Endothelial cell of umbilical vein (primary cell): ENCODE measurements around the gene PKDREJ. TPM values are rescaled to one million over a fixed set of nuclear protein-coding genes. Genes with fewer than 3 reads are reported as not detected.

Experiments
- BruUV-seq: library from RNA; stranded (reverse); fragments of 400-500 nt; replicated peaks from 2 replicates; lab custom pipeline; 2021; lab: Mats Ljungman, UMichigan
- CTCF ChIA-PET: fragments of 300-600, 350-600 bp; sonication (Branson Sonifier 250); formaldehyde crosslinking; loops from one replicate; lab custom pipeline; 2021; ENCODE audit warnings: antibody characterized with exemption, inconsistent platforms; lab: Charles Lee
- POLR2A ChIA-PET: fragments of 300-600, 350-600 bp; sonication (Branson Sonifier 250); formaldehyde crosslinking; loops from one replicate; lab custom pipeline; 2021; ENCODE audit warnings: antibody characterized with exemption, inconsistent platforms; lab: Charles Lee
- DNase-seq: peaks from one replicate; pipeline ENCODE4 v3.0.0-alpha.2; 2011; ENCODE audit warnings: low read depth, low spot score
- FAIRE-seq: peaks from 2 replicates; lab custom pipeline; 2011; peaks lifted over from hg19 to GRCh38; lab: Jason Lieb, UNC
- H2AFZ ChIP-seq: 2 replicates; pipeline ENCODE4 v1.6.0; 2012; ENCODE audit warnings: low read depth, low read length, control low read depth, inconsistent platforms
- H3K27ac ChIP-seq: 2 replicates; pipeline ENCODE4 v1.5.1; 2011; ENCODE audit warnings: low read depth, mild to moderate bottlenecking, control low read depth, low read length, moderate library complexity; ENCODE audit not compliant: insufficient read depth
- H3K27me3 ChIP-seq, 2 experiments: 2 replicates each; pipeline versions ENCODE4 v1.6.0 to v1.6.1; 2011; ENCODE audit warnings: low read length in 2 of 2, mixed read lengths in 1 of 2; ENCODE audit not compliant: control insufficient read depth in 2 of 2, insufficient read depth in 2 of 2
- H3K36me3 ChIP-seq, 2 experiments: 2 replicates in 1 of 2; 3 replicates in 1 of 2; pipeline ENCODE4 v1.5.1; 2011; ENCODE audit warnings: low read length in 2 of 2, mild to moderate bottlenecking in 1 of 2, moderate library complexity in 1 of 2; ENCODE audit not compliant: control insufficient read depth in 2 of 2, insufficient read depth in 2 of 2; ENCODE audit errors: extremely low read depth in 1 of 2
- H3K4me1 ChIP-seq: 3 replicates; pipeline ENCODE4 v1.5.1; 2011; ENCODE audit warnings: mild to moderate bottlenecking, low read length; ENCODE audit not compliant: control insufficient read depth, insufficient read depth; ENCODE audit errors: extremely low read depth
- H3K4me2 ChIP-seq: 2 replicates; pipeline ENCODE4 v1.6.1; 2011; ENCODE audit warnings: low read length, control low read depth, mixed read lengths; ENCODE audit not compliant: insufficient read depth
- H3K4me3 ChIP-seq, 3 experiments: fragments of 200-600 bp in 1 of 3; sonication (generic), shearing (Covaris generic) in 1 of 3; replicated peaks in 1 of 3; 2 replicates each; pipeline ENCODE4 v1.5.1; 2011 to 2016; ENCODE audit warnings: control low read depth in 3 of 3, low read length in 3 of 3, mild to moderate bottlenecking in 2 of 3, inconsistent platforms in 1 of 3, low read depth in 1 of 3, moderate library complexity in 1 of 3; ENCODE audit not compliant: insufficient read depth in 1 of 3
- H3K79me2 ChIP-seq: 2 replicates; pipeline ENCODE4 v1.6.0; 2012; ENCODE audit warnings: low read length, inconsistent platforms; ENCODE audit not compliant: control insufficient read depth, insufficient read depth
- H3K9ac ChIP-seq: replicated peaks from 2 replicates; pipeline ENCODE3; 2011; ENCODE audit warnings: low read length, control low read depth; ENCODE audit not compliant: insufficient read depth; ENCODE audit errors: extremely low read depth
- H3K9me1 ChIP-seq: replicated peaks from 3 replicates; pipeline ENCODE4 v1.6.0; 2011; ENCODE audit warnings: mild to moderate bottlenecking, low read length; ENCODE audit not compliant: control insufficient read depth, insufficient read depth; ENCODE audit errors: extremely low read depth
- H3K9me3 ChIP-seq: replicated peaks from 2 replicates; pipeline ENCODE4 v1.5.1; 2012; ENCODE audit warnings: low read length, inconsistent platforms; ENCODE audit not compliant: control insufficient read depth, insufficient read depth
- H4K20me1 ChIP-seq: replicated peaks from 2 replicates; pipeline ENCODE3; 2011; ENCODE audit warnings: mild to moderate bottlenecking, low read length; ENCODE audit not compliant: control insufficient read depth, insufficient read depth; ENCODE audit errors: extremely low read depth
- CTCF ChIP-seq, 2 donors: IDR thresholded peaks; 1 replicate in 1 of 2; 2 replicates in 1 of 2; pipeline ENCODE4 v1.5.1; 2011; ENCODE audit warnings: low read length in 2 of 2, mild to moderate bottlenecking in 2 of 2, moderate library complexity in 2 of 2, control low read depth in 1 of 2, inconsistent platforms in 1 of 2, low read depth in 1 of 2; ENCODE audit not compliant: insufficient read depth in 1 of 2; ENCODE audit errors: extremely low read depth in 1 of 2
- EZH2 ChIP-seq: IDR thresholded peaks from 2 replicates; pipeline ENCODE4 v1.6.1; 2012; ENCODE audit warnings: borderline replicate concordance, low read depth, mild to moderate bottlenecking, moderate library complexity, low read length, inconsistent platforms; ENCODE audit not compliant: severe bottlenecking
- FOS ChIP-seq: IDR thresholded peaks from 2 replicates; pipeline ENCODE4 v1.6.1; 2011; ENCODE audit warnings: mild to moderate bottlenecking, low read length, moderate library complexity, borderline replicate concordance; ENCODE audit not compliant: insufficient read depth
- GATA2 ChIP-seq: IDR thresholded peaks from 2 replicates; pipeline ENCODE4 v1.7.0; 2011; ENCODE audit warnings: low read depth, mild to moderate bottlenecking, moderate library complexity, mixed read lengths, low read length; ENCODE audit not compliant: insufficient read length, insufficient read depth
- JUN ChIP-seq: IDR thresholded peaks from 2 replicates; pipeline ENCODE4 v1.6.1; 2011; ENCODE audit warnings: borderline replicate concordance, low read depth; ENCODE audit not compliant: insufficient read length, insufficient read depth
- MYC ChIP-seq: IDR thresholded peaks from one replicate; pipeline ENCODE4 v1.6.1; 2011; ENCODE audit warnings: mild to moderate bottlenecking, low read depth, low read length
- POLR2A ChIP-seq: IDR thresholded peaks from 2 replicates; pipeline ENCODE4 v1.6.1; 2012; ENCODE audit warnings: low read depth, mild to moderate bottlenecking, control low read depth, low read length
- POLR2AphosphoS5 ChIP-seq: IDR thresholded peaks from 2 replicates; pipeline ENCODE4 v1.6.1; 2012; ENCODE audit warnings: low read depth, mild to moderate bottlenecking, control low read depth, low read length, moderate library complexity; ENCODE audit not compliant: insufficient read depth
- dilution Hi-C: fragments of 300-500 bp; cut with MboI; formaldehyde crosslinking; loops from one replicate; pipeline ENCODE4 v1.15.0; 2019; ENCODE audit warnings: low sequenced_read_pairs; ENCODE audit not compliant: extremely low pct_ligation_motif_present
- intact Hi-C: fragments of 100-400 bp; cut with micrococcal nuclease; formaldehyde crosslinking; loops from one replicate; pipeline ENCODE4 v1.10.0; 2022
- polyA plus RNA-seq, 4 experiments: library from polyadenylated mRNA; depleted of rRNA in 3 of 4; stranded (reverse) in 3 of 4; unstranded in 1 of 4; fragments of >200 nt; gene quantifications; 2 replicates each; pipeline versions ENCODE4 v1.2.1 to v1.2.3, GENCODE V29; 2011 to 2012; ENCODE audit warnings: missing spikeins in 1 of 4
- total RNA-seq: library from RNA; stranded (reverse); gene quantifications from 2 replicates; pipeline ENCODE4 v1.2.3, GENCODE V29; 2021
- TF ChIP-seq, protein P1 (sequence below): IDR thresholded peaks from 2 replicates; pipeline ENCODE4 v1.6.1; 2011; ENCODE audit not compliant: insufficient read depth, insufficient read length

Gene PKDREJ
- total and polyA plus RNA-seq, 2 donors (not counting 3 experiments of a cell fraction or from before 2014, with no cell fraction given), result not detected

- no peaks in the 10 kb centered on the region for H3K79me2 ChIP-seq
- no peak overlapping the region for H3K4me3 ChIP-seq
- BruUV-seq, result no TSS peak
- no peaks in the 10 kb centered on the region for H3K27me3 ChIP-seq
- H3K4me2 ChIP-seq, result no peak overlapping the region
- ChIA-PET POLR2A (interaction anchor here (0.6 kb wide), 1 partner anchor 31 kb away, joined by 4 read pairs; the partner anchor contains the start of gene CDPF1), CTCF (interaction anchor here (0.7 to 1.3 kb wide), 3 partner anchors 13 to 159 kb away, joined by 3 to 5 read pairs (median 4); partner anchors contain the start of gene TTC38)
- TF ChIP-seq JUN (no peak), POLR2AphosphoS5 (no peak), MYC (no peak), GATA2 (no peak), POLR2A (no peak), EZH2 (no peak), FOS (no peak), CTCF (IDR thresholded peaks at IDR 0.05; ENCODE audit: extremely low read depth in 1 of 2, insufficient read depth in 1 of 2, low read depth in 1 of 2, low read length in 2 of 2) (no peak)
- TF ChIP-seq, protein P1, sequence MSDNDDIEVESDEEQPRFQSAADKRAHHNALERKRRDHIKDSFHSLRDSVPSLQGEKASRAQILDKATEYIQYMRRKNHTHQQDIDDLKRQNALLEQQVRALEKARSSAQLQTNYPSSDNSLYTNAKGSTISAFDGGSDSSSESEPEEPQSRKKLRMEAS, result no peak
- intact Hi-C loops (no loop called here), dilution Hi-C loops (no loop called here)
- no peak overlapping the region for H3K9ac ChIP-seq
- H4K20me1 ChIP-seq, result no peaks in the 10 kb centered on the region
- peaks cover 15 to 44% of the 10 kb centered on the region in 2 experiments for H3K36me3 ChIP-seq
- no peaks in the 10 kb centered on the region for H3K9me3 ChIP-seq
- no peak overlapping the region for H2AFZ ChIP-seq
- H3K4me1 ChIP-seq, result no peaks in the 10 kb centered on the region
- DNase-seq (no peak), FAIRE-seq (no peak)
- H3K9me1 ChIP-seq, result no peaks in the 10 kb centered on the region
- H3K27ac ChIP-seq, result no peak overlapping the region
Observed at GRCh38 chr22:46280999-46281623, 18.0 kb upstream of the PKDREJ start.
